SH-SY5Y (cell line): ENCODE data around the gene CPNE5.

Source experiments
- GATA2 ChIP-seq: IDR thresholded peaks from 2 replicates; pipeline ENCODE4 v1.6.1; 2011; ENCODE audit warnings: mild to moderate bottlenecking, low read depth, low read length
- GATA3 ChIP-seq: IDR thresholded peaks from 2 replicates; pipeline ENCODE4 v1.6.1; 2011; ENCODE audit warnings: low read depth, mild to moderate bottlenecking, low read length, moderate library complexity

DNA sequence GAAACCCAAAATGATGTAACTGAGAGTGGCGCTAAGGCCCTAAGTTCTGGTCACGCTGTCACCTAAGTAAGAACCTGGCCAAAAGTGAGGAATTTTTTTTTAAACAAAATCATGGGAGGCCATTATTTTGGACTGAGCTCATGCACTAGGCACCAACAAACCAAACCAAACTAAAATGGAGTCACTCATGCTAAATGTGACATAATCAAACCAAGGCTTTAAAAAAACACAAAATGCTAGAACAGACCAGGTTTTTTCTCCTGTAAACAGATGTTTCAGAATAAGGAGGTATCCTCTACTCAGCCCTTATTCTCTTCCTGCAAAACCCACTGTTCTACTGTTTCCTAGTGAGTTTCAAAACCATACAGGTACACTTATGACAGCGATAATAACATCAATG lies 45.4 kb upstream of the CPNE5 start:
- TF ChIP-seq GATA2, result no peak
- no peak for TF ChIP-seq GATA3
